Left forelimb (tissue), 1 donor: ENCODE data around the gene PBOV1.

Experiments
- DNase-seq: peaks from one replicate; pipeline ENCODE4 v3.0.0-alpha.2; 2018; ENCODE audit warnings: low spot score

The PBOV1 gene

DNA sequence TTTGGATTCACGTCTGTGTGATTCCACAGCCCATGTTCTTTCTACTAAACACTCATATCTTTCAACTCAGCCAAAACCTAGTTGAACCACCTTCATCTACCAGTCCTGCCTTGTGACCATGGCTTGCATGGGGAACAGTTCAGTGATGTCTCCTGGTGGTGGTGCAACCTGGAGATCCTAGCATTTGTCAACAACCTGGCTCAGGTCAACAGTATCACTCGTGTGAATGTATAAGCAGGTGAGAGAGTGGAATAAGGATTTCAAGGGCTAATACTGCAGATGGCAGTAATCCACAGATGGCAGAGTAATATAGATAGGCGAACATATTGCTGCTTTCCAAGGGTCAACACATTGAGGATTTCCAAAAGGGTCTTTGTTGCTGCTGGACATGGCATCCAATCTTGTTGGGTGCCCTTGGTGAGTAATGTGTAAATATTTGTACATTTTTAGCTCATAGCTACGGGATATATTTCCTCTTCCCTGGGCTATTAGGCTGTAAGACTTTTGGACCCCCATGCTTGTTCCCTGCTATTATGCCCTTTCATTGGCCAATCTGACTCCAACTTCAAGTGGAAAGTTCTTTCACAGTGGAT lies 13.4 kb downstream of the PBOV1 start:
- DNase-seq = no peak

DNA sequence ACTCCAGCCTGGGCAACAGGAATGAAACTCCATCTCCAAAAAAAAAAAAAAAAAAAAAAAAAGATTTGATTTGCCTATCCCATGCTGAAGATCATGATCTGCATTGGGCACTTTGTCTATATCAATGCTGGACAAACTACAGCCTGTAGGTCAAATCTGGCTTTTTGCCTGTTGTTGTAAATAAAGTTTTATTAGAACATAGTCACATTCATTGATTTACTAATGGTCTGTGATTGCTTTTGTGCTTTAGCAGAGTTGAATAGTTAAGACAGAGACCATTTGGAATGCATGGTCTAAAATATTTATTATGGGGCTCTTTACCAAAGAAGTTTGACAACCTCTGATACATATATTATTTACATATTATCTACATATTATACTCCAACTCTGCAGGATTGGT lies 14.0 kb downstream of the PBOV1 start:
- DNase-seq = no peak

GRCh38 chr6:138203315-138203714 lies 15.0 kb downstream of the PBOV1 start:
- DNase-seq = no peak

DNA sequence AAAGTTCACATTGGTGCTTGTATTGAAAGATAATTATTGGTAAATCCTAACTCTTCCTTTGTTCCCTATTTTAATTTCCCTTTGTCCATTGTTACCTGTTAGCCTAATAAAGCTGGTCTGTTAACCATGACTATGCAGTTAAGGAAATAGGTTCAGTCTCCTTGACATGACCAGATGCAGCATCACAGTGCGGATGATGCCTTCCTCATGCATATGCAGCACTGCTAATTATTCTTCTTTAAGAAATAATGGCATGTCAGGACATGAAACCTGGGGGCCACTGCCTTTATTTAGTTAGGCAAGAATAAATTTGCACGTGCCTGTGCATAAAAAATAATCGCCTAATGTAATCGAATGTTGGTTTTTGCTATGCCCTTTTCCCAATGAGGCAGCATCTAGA lies 16.5 kb downstream of the PBOV1 start:
- no peak for DNase-seq

DNA sequence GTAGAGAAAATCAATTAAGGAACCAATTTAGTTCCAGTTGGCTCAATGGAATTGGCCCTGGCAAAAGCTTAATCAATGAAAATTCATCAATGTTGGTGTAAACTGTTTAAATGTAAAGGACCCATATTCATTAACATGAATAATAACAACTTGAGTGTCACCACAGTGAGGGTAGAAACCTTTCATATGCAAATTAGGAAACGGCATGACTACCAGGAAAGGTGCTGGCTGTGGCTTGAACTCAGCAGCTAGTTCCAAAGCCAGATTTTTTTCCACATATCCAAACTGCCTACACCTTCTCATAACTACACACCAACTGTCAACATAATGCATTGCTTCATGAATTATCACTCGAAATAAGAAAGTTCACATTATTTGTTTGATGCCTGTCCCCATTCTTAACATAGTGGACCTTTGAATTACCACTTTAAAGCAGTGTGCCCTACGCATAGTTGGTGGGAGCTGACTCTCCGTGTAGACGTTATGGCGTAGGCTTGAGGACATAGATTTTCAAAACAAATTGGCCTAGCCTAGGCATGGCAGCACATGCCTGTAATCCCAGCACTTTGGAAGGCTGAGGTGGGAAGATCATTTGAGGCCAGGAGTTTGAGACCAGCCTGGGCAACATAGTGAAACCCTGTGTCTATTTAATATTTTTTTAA lies 19.7 kb downstream of the PBOV1 start:
- no peak for DNase-seq

DNA sequence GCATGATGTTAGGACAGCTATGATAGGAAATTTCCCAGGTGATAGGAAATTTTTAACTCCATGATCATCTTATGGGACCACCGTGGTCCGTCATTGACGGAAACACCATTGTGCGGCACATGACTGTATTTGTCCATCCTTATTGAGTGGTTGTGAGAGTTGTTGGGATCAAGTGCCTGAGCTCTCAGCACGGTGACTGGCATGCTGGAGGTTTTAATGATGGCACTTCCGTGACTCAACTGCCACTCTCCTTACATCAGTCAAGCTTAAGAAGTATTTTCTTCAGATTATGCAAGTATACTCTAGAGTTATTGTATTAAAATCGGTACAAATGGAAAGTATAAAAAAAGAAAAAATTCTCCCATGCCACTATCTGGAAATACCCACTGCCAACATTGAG lies 20.7 kb downstream of the PBOV1 start:
- no peak for DNase-seq

DNA sequence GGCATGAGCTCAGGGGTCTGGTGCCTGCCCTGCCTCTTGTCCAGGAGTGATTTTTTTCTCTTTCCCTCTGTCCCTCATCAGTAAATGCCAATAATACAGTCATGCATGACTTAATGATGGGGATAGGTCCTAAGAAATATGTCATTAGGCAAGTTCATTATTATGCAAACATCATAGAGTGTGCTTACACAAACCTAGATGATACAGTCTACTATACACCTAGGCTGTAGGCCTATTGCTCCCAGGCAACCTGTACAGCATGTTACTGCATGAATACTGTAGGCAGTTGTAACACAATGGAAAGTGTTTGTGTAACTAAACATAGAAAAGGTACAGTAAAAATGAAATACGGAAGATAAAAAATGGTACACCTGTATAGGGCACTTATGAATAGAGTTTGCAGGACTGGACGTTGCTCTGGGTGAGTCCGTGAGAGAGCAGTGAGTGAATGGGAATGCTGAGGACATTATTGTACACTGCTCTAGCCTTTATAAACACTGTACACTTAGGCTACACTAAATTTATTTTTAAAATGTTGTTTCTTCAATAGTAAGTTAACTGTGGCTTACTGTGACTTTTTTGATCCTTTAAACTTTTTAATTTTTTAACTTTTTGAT lies 22.1 kb downstream of the PBOV1 start:
- DNase-seq = no peak

- no peak for DNase-seq
These were observed 24.0 kb downstream of the PBOV1 start for GRCh38 chr6:138194287-138194686.

- no peak for DNase-seq
These were observed 29.9 kb downstream of the PBOV1 start for GRCh38 chr6:138188278-138188941.

GRCh38 chr6:138187156-138187555 lies 31.1 kb downstream of the PBOV1 start:
- no peak for DNase-seq

DNA sequence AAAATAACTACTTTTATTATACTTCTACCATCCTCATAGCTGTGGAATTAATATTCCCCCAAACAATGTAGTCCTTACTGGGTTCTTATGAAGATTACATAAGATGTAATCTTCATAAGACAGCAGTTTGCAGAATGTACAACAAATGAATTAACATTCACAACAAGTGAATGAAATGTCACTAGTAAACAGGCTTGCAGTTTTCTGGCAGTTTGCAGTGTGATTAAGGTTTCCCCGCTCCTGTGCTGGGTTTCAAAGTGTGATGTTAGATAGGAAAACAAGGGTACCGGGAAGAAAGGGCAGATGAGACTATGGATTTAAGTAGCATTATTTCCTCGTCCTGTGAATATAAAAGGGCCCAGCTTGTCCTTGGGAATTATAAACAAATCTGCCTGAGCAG lies 34.1 kb downstream of the PBOV1 start:
- DNase-seq = no peak

- no peak for DNase-seq
These were observed 34.5 kb downstream of the PBOV1 start for GRCh38 chr6:138183790-138184134.

DNA sequence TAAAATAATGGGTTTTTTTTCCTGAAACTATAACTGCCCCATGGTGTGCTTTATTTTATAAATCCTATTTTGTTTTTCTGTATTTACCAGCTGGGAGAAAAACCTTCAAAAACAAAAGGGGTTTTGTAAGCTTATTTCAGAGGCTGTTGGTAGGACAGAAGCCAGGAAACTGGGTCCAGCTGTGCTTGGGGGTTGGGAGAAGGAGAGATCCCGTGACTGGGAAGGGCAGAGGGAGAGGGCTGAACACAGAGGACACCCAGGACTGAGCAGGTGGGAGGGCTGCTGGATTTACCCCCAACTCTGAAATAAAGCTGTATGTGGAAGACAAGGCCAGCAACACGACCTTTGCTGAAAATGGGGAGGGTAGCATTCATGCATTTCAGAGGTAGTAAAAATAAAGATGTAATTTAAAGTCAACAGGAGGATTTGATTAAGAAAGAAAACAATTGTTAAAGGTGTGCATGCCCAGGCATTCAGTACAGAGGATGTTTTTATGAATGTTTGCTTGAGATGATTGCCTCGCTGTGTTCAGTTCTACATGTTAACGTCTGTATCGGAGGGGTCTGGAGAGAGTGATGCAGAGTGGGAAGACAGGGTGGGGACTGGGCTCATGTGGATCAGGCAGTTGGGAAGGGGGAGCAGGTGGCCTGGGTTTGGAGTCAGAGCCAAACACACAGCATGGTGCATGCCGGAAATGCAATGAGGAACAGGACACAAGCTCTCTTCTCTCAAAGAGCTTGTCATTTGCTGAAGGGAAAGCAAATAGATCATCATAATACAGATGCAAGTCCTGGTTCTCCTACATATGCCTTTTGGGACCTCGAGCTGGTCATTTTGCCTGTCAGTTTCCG lies 35.1 kb downstream of the PBOV1 start:
- no peak for DNase-seq

DNA sequence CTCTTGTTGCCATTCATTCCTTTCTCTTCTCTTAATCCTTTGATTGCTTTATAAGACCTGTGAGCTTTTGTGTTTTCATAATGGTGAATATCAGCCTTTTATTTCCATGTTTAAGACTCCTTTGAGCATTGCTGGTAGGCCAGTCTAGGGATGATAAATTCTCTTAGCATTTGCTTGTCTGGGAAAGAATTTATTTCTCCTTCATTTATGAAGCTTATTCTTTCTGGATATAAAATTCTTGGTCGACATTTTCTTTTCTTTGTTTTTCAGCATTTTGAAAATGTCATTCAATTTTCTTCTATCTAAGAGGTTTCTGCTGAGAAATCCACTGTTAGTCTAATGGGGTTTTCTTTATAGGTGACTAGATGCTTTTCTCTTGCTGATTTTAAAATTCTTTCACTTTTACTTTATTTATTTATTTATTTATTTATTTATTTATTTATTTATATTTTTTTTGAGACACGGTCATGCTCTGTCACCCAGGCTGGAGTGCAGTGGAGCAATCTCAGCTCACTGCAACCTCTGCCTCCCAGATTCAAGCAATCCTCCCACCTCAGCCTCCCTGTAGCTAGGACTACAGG lies 41.5 kb downstream of the PBOV1 start:
- no peak for DNase-seq

- no peak for DNase-seq
These were observed 42.7 kb downstream of the PBOV1 start for GRCh38 chr6:138175596-138175995.
